ENCODE measurements around the gene AIFM1. TPM values are rescaled to one million over a fixed set of nuclear protein-coding genes. Genes with fewer than 3 reads are reported as not detected.
A peak's percentile ranks its signal among the peaks of the same experiment; 100 is the strongest.

Gene AIFM1
- 10 to 100 TPM in 2 of 4 donors, 1 to 10 TPM in 2; 7.6 to 15.0 (median 10.4) TPM for total RNA-seq

DNA sequence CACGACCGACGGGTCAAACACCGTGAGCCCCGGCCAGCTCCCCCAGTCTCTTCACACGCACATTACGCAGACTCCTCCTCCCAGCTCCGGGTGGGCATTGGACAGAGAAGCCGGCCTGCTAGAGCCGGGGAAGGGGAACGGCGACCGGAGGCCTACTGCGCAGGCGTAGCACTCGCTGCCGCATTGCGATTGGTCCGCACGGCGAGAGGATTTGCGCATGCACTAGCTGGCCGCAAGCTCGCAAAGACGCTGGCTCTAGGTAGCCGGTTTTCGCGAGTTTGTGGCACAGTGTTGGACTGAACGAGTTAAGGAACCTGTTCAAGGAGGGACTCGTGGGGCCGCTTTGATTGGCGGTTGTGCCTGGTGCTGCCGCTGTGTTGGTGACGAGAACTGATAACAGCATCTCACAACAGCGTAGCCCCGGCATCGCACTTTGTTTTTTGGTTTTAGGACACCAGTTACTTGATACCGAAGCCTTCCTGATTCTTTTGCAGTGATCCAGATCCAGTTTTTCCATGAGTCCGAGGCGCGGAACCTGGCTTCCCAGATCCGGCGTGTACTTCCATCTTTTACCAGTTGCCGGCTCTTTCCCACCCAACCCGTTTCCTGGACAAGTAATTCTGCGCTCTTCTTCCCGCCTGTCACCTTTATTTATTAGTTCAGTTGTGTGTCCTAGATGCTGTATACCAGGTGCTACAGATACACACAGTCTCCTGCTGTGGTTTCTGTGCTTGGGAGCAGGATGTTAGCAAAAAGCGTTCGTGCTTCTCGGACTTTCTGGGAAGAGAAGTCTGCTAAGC lies at the start of gene AIFM1:
TSS of gene AIFM1 (minus strand) at position 139 of the 800 bp plus-strand sequence. CDS start 185 bp downstream, outside the sequence.
- DNase-seq (ENCODE audit: low spot score in 2 of 2), result peak; percentile 86 to 97
- H3K4me3 ChIP-seq (ENCODE audit: low read depth, poor library complexity, severe bottlenecking), result peak within 1 kb of the TSS; percentile 32
- TF ChIP-seq, protein P1, sequence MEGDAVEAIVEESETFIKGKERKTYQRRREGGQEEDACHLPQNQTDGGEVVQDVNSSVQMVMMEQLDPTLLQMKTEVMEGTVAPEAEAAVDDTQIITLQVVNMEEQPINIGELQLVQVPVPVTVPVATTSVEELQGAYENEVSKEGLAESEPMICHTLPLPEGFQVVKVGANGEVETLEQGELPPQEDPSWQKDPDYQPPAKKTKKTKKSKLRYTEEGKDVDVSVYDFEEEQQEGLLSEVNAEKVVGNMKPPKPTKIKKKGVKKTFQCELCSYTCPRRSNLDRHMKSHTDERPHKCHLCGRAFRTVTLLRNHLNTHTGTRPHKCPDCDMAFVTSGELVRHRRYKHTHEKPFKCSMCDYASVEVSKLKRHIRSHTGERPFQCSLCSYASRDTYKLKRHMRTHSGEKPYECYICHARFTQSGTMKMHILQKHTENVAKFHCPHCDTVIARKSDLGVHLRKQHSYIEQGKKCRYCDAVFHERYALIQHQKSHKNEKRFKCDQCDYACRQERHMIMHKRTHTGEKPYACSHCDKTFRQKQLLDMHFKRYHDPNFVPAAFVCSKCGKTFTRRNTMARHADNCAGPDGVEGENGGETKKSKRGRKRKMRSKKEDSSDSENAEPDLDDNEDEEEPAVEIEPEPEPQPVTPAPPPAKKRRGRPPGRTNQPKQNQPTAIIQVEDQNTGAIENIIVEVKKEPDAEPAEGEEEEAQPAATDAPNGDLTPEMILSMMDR (IDR thresholded peaks at IDR 0.05), result no peak
- no peak for TF ChIP-seq POLR2A (IDR thresholded peaks at IDR 0.05)
- intact Hi-C loops (cut with DNase I; ENCODE audit: low total_unique reads), result no loop called here
- WGBS, 2 donors, result 1 to 38% methylated on average over 23 to 50 of the region's 50 CpGs

DNA sequence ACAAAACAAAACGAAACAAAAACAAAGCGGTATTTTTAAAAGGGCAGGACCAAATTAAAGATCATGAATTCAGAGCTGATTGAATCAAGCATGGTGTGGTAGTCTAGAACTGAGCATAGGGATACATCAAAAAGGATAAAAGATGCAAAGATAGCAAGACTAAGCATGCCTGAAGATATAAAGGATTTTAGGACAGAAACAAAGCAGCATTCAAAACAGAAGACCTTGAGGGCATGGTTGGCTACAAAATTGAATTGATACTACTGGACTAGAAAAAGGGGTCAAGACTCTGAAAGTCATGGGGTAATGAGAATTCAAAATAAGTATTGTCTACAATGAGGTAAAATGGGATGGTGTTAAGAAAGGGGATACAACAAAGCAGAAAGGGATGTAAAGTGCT lies 47.7 kb upstream of the AIFM1 start:
- DNase-seq (ENCODE audit: low spot score in 2 of 2), result no peak
- 91% methylated on average over 2 of the region's 2 CpGs for WGBS, 2 donors
- no peak overlapping the region for H3K4me3 ChIP-seq (ENCODE audit: low read depth, poor library complexity, severe bottlenecking)
- TF ChIP-seq, protein P1 (IDR thresholded peaks at IDR 0.05), result no peak
- TF ChIP-seq POLR2A (IDR thresholded peaks at IDR 0.05), result no peak
- intact Hi-C loops (cut with DNase I; ENCODE audit: low total_unique reads), result no loop called here

DNA sequence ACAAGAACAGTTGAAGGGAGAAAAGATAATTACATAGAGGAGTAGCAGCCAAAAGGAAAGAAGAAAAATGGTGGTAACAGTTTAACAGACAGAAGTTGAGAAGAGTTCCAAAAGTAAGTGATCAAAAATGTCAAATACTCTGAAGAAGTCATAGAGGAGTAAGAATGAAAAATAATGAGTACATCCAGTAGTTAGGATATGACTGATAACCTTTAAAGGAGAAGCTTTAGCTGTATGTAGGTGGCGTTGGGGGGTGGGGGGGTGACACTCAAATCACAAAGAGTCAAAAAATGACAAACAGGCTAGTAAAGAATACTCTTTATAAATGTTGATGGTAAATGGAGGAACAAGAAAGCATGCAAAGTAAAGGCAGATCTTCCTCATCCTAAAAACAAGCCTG lies 46.7 kb upstream of the AIFM1 start:
- no peak for TF ChIP-seq POLR2A (IDR thresholded peaks at IDR 0.05)
- TF ChIP-seq, protein P1 (IDR thresholded peaks at IDR 0.05), result no peak
- 63 to 94% methylated on average over 1 of the region's 1 CpG for WGBS, 2 donors

DNA sequence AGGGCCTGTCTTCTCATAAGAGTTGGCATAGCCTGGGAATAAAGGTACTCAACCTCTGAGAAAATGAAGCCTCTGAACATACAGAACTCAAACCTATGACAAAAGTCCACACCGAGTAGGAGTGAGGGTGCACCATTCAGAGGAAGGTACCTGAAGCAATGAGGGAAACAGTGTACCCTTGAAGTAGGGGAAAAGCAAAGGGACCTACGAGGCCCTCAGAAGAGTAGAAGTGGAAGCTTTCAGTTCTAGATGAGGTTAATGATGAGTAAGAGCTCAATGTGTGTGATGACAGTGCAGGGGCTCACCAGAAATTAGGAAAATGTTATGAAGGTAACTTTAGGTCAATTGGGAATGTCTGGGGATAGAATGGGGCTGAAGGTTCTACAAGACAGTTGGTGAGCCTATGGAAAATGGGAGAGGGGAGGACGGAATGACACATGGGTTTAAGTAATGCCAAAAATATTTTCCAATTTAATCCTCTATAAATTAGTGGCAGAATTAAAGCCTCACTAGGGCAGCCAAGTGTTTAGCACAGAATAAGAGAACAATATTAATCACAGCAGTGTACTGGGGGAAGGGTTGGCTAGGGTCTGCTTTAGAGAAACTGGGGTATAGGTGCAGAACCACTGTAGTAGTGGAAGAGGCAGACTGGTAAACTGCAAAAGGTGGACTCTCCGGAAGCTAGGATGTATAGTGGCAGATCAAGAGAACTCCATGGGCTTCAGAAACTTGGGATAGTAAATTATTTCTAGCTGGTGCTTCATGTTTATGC lies 46.0 kb upstream of the AIFM1 start:
- intact Hi-C loops (cut with DNase I; ENCODE audit: low total_unique reads), result no loop called here
- TF ChIP-seq, protein P1 (IDR thresholded peaks at IDR 0.05), result no peak
- no peak for TF ChIP-seq POLR2A (IDR thresholded peaks at IDR 0.05)
- 77 to 98% methylated on average over 4 of the region's 4 CpGs for WGBS, 2 donors
- no peak for DNase-seq (ENCODE audit: low spot score in 2 of 2)
- H3K4me3 ChIP-seq (ENCODE audit: low read depth, poor library complexity, severe bottlenecking), result no peak overlapping the region

More for the DNA sequence above, 46.7 kb upstream of the AIFM1 start:
- DNase-seq (ENCODE audit: low spot score in 2 of 2), result no peak
- no peak overlapping the region for H3K4me3 ChIP-seq (ENCODE audit: low read depth, poor library complexity, severe bottlenecking)
- intact Hi-C loops (cut with DNase I; ENCODE audit: low total_unique reads), result no loop called here

DNA sequence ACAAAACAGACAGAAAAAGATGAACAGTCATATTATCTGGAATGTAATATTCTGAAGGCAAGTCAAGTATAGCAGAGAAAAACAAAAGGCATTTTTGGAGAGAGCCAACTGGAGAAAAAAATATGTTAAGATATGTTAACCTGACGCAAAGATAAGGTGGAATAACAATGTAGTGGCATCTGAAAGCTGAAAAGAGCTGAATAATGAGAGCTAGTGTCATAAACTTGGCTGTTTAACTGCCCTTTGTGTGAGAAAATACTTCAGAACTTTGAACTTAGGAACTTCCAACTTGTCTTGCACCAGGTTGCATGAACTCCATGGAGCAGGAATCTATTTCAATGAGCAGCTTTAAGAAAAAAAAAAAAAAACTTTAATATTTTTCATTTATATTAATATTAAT lies 39.0 kb upstream of the AIFM1 start:
- intact Hi-C loops (cut with DNase I; ENCODE audit: low total_unique reads), result no loop called here

More for the DNA sequence above, 39.0 kb upstream of the AIFM1 start:
- DNase-seq (ENCODE audit: low spot score in 2 of 2), result no peak
- 69 to 100% methylated on average over 1 of the region's 1 CpG for WGBS, 2 donors
- H3K4me3 ChIP-seq (ENCODE audit: low read depth, poor library complexity, severe bottlenecking), result no peak overlapping the region
- TF ChIP-seq, protein P1 (IDR thresholded peaks at IDR 0.05), result no peak
- no peak for TF ChIP-seq POLR2A (IDR thresholded peaks at IDR 0.05)

All from lower leg skin (tissue), 4 donors.